LNCaP clone FGC (cell line): ENCODE data around the gene USB1.
"Not testable (repeated sequence)": the region's sequence is repeated elsewhere in the genome, so short reads cannot be mapped to it uniquely, and the experiment has no call there.

Experiments
- DNase-seq: peaks from one replicate; pipeline ENCODE4 v3.0.0-alpha.2; 2011; ENCODE audit warnings: low read depth
- H3K4me3 ChIP-seq: 2 replicates; pipeline ENCODE4 v1.5.1; 2011; ENCODE audit warnings: mild to moderate bottlenecking, low read depth, low read length, control low read depth
- TF ChIP-seq, protein P1 (sequence below): IDR thresholded peaks from 2 replicates; pipeline ENCODE4 v1.5.1; 2012; ENCODE audit warnings: mild to moderate bottlenecking; ENCODE audit not compliant: control insufficient read depth, insufficient read depth; ENCODE audit errors: extremely low read depth

Gene USB1

DNA sequence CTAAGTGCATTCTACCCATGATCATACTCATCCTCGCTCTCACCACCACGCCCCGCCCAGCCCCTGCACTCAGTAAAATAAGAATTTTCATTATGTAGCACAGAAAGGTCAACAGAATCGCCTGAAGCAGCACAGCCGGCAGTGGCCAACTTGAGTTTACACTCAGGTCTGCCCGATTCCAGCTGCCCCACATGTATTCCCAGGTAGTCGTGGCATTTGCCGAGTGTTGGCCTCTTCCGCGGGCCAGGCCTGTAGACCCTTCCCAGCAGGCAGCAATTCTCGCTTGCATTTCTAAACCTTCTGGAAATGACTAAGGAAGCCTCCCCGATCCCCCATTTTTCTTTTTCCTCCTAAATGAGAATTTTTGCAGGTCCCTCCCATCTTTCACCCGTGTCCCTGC, 30.9 kb upstream of the USB1 start:
- TF ChIP-seq, protein P1, sequence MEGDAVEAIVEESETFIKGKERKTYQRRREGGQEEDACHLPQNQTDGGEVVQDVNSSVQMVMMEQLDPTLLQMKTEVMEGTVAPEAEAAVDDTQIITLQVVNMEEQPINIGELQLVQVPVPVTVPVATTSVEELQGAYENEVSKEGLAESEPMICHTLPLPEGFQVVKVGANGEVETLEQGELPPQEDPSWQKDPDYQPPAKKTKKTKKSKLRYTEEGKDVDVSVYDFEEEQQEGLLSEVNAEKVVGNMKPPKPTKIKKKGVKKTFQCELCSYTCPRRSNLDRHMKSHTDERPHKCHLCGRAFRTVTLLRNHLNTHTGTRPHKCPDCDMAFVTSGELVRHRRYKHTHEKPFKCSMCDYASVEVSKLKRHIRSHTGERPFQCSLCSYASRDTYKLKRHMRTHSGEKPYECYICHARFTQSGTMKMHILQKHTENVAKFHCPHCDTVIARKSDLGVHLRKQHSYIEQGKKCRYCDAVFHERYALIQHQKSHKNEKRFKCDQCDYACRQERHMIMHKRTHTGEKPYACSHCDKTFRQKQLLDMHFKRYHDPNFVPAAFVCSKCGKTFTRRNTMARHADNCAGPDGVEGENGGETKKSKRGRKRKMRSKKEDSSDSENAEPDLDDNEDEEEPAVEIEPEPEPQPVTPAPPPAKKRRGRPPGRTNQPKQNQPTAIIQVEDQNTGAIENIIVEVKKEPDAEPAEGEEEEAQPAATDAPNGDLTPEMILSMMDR, result no peak
- DNase-seq, result no peak
- H3K4me3 ChIP-seq, result no peak overlapping the region

DNA sequence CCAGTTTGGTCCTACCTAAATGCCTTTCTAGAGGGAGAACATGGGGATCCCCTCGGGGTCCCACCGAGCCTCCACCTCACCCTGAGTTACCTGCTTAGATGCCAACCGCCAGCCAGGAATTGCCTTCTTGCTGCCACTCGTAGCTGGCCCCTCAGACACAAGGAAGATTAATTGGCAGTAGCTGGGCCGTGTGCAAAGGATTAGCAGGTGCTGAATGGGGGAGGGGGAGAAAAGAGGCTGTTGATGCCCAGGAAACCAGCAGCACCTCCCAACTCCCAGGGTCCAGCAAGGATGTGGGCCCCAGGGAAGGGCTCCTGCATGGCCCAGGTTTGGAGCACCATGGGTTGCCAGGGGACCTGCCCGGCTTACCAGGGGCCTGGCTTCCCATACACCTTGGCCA, 30.2 kb upstream of the USB1 start, which contains the start of gene CNGB1:
Gene CNGB1 (minus strand): TSS at position 159 of the 400 bp plus-strand sequence. CDS start 3,842 bp downstream, outside the sequence.
- H3K4me3 ChIP-seq, result no peak within 1 kb of the TSS
- TF ChIP-seq, protein P1, result no peak
- no peak for DNase-seq

DNA sequence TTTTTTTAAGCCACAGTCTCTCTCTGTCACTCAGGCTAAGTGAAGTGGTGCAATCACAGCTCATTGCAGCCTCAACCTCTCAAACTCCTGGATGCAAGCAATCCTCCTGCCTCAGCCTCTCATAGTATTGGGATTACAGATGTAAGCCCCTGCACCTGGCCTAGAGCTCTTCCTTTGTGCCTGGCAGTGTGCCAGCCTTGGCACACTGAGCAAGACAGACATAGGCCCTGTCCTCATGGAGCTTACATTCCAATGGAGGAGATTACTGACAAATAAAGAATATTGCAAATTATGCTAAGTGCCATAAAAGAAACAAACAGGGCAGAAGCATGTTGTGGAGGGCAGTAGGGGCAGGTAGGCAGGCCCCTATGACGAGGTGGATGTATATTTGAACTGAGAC, 29.4 kb upstream of the USB1 start:
- TF ChIP-seq, protein P1, result no peak
- no peak overlapping the region for H3K4me3 ChIP-seq
- DNase-seq, result no peak

DNA sequence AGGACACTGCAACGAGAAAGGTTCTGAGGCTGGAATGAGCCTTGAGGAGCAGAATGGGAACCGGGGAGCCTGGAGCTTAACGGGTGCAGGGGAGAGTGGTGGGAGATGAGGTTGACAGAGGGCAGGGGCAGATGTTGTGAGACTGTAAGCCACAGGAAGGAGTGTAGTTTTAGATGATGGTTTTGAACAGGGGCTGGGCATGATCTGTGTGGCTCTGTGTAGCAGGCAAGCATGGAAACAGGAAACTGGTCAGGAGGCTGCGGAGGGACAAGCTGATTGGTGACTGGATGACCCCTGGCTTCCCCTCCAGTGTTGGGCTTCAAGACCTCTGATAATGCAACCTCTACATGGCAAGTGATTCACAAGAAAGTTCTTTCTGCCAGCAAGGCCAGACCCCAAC, 28.9 kb upstream of the USB1 start:
- TF ChIP-seq, protein P1, result no peak
- no peak for DNase-seq
- H3K4me3 ChIP-seq, result no peak overlapping the region

DNA sequence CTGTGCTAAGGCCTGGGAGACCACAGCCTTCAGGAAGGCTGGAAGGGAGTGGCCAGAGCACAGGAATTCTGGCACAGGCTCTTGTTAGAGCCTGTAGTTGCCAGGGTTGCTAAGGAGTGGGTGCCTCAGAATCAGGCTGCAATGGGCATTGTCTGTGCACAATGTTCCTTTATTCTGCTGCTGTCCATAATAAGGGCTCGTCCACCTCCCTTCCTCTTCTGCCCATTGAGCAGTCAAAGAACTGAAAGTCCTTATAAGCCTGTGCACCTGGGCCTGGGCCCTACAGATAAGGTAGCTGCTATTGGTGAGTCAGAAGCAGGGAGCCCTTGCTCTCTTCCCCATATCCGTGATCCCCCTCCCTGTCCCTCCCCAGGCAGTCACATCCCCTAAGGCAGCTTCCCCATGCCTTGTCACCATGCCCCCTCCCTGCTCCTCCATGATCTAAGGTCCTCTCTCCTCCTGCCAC, 24.8 kb upstream of the USB1 start:
- H3K4me3 ChIP-seq, result no peak overlapping the region
- TF ChIP-seq, protein P1, result no peak
- no peak for DNase-seq

DNA sequence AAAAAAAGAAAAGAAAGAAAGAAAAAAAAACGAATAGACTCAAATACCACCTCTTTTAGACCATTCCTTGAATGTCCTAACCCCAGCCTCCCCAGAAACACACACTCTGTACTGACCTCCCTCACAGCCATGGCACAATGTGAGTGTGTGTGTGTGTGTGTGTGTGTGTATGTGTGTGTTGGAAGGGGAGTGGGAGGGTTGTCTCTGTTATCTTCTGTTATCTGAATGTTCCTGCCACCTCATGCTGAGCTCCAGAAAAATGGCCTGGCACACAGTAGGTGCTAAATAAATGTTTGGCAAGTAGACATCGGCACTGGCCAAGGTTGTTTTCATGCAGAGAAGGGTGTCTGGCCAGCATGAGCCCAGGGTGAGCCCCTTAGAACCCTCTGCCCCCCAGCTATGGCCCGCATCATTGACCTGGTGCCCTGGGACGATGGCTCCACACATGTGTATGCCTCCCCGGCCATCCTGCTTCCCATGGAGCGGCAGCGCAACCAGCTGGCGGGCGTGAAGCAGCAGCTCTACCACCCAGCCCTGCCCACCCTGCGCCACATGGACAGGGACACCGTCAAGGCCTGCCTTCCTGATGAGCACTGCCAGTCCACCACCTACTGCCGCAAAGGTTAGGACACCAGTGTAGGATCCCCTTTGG, 23.7 kb upstream of the USB1 start:
- DNase-seq, result no peak

DNA sequence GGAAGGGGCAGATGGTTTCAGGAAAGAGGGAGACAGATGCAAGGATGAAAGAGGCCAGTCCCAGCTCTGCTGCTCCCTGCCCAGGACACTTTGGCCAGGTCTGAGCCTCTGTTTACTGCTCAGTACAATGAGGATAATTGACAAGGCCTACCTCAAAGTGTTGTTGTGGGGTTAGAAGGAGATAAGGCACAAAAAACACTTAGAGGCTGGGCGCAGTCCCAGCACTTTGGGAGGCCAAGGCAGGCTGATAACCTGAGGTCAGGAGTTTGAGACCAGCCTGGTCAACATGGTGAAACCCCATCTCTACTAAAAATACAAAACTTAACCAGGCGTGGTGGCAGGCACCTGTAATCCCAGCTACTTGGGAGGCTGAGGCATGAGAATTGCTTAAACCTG, 23.1 kb upstream of the USB1 start:
- DNase-seq, H3K4me3 ChIP-seq: not testable (repeated sequence)

More for the DNA sequence above, 23.7 kb upstream of the USB1 start:
- TF ChIP-seq, protein P1, result no peak
- H3K4me3 ChIP-seq, result no peak overlapping the region
